Fibroblast of the aortic adventitia (primary cell): ENCODE data around the gene WDTC1. TPM values are rescaled to one million over a fixed set of nuclear protein-coding genes. Genes with fewer than 3 reads are reported as not detected.

Experiments
- DNase-seq: peaks from one replicate; pipeline ENCODE4 v3.0.0-alpha.2; 2010; ENCODE audit warnings: low read depth
- H3K4me3 ChIP-seq: 2 replicates; pipeline ENCODE4 v1.5.1; 2011; ENCODE audit warnings: low read depth, mild to moderate bottlenecking, control low read depth, low read length, moderate library complexity
- total RNA-seq: library from RNA; depleted of rRNA; stranded (reverse); fragments of >200 nt; gene quantifications from 2 replicates; pipeline ENCODE4 v1.2.3, GENCODE V29; 2012; ENCODE audit warnings: low replicate concordance
- TF ChIP-seq, protein P1 (sequence below): IDR thresholded peaks from 2 replicates; pipeline ENCODE4 v1.5.1; 2011; ENCODE audit warnings: mild to moderate bottlenecking, low read length, control low read depth, inconsistent platforms; ENCODE audit not compliant: insufficient read depth

WDTC1 gene
- total RNA-seq, 1 donor, result 24.7 TPM

DNA sequence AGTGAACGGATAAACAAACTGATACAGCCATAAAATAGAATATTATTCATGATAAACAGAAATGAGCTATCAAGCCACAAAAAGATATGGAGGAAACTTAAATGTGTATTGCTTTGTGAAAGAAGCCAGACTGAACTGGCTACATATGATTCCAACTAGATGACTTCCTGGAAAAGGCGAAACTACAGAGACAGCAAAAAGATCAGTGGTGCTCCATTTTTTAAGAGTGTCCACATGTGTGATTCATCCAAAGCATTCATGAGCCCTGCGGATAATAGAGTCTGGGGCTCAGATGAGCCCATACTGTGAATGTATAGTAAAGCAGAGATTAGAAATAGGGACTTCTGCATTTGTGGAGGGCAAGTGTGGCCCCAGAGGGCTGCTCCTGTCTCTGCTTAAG, 79.7 kb downstream of the WDTC1 start:
- DNase-seq, result no peak
- TF ChIP-seq, protein P1, sequence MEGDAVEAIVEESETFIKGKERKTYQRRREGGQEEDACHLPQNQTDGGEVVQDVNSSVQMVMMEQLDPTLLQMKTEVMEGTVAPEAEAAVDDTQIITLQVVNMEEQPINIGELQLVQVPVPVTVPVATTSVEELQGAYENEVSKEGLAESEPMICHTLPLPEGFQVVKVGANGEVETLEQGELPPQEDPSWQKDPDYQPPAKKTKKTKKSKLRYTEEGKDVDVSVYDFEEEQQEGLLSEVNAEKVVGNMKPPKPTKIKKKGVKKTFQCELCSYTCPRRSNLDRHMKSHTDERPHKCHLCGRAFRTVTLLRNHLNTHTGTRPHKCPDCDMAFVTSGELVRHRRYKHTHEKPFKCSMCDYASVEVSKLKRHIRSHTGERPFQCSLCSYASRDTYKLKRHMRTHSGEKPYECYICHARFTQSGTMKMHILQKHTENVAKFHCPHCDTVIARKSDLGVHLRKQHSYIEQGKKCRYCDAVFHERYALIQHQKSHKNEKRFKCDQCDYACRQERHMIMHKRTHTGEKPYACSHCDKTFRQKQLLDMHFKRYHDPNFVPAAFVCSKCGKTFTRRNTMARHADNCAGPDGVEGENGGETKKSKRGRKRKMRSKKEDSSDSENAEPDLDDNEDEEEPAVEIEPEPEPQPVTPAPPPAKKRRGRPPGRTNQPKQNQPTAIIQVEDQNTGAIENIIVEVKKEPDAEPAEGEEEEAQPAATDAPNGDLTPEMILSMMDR, result no peak
- H3K4me3 ChIP-seq, result no peak overlapping the region

DNA sequence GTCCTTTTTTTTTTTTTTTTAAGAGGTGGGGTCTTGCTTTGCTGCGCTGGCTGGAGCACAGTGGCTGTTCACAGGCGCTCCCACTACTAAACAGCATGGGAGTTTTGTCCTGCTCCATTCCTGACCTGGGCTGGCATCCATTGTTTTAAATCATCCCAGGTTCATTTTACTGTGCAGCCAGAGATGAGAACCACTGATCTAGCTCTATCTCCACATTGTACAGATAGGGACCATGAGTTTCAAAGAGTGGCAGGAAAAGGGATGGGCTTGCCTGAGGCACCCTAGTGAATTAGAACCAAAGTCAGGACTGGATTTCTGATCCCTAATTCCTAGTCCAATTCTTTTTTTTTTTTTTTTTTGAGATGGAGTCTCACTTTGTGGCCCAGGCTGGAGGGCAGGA, 80.3 kb downstream of the WDTC1 start:
- no peak for DNase-seq
- H3K4me3 ChIP-seq, result no peak overlapping the region
- TF ChIP-seq, protein P1, result no peak

DNA sequence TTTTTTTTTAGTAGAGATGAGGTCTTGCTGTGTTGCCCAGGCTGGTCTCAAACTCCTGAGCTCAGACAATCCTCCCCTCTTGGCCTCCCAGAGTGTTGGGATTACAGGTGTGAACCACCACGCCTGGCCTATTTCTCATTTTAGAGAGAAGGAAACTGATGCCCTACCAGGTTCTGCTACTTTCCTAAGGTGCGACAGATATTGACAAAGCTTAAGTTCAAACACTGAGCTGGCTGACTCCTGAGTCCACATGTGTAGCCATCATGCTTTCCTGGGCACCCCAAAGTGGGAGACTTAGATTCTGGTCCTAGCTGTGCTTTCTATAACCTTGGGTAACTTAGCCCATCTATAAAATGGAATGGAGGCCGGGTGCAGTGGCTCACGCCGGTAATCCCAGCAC, 82.4 kb downstream of the WDTC1 start:
- TF ChIP-seq, protein P1, result no peak

DNA sequence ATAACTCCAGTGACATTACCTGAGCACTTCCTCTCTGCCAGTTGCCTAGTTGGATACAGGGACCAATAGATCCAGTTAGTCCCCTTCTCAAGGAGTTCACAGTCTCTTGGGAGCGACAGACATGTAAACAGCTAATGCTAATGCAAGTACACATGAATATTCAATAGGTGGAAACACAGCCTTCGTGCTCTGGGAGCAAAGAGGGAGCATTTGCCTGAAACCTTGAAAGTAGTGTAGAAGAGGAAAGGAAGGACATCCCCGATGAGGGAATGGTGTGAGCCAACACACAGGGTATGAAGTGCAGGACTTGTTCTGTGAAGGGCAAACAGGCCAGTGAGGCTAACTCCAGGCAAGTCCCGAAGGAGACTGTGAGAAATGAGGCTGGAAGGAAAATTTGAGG, 83.7 kb downstream of the WDTC1 start:
- DNase-seq, result no peak
- H3K4me3 ChIP-seq, result no peak overlapping the region
- TF ChIP-seq, protein P1, result no peak

More for the DNA sequence above, 82.4 kb downstream of the WDTC1 start:
- DNase-seq, result no peak
- H3K4me3 ChIP-seq, result no peak overlapping the region

DNA sequence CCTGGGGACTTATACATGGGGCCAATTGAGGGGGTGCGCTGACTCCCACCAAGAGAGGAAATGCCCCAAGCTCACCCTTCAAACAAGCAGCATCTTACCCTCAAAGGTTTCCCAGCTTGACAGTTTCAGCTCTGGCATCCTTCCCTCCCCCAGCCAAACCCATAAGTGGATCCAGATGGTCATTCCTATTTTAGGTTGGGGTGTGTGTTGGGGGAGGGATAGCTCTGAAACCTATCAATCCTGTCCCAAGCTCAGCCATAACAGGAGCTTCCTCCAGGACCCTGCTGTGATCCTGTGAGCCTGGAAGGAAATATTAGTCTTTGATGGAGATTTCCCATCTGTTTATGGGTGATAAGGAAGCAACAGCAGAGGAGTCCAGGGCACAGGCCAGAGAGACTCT, 84.2 kb downstream of the WDTC1 start:
- no peak overlapping the region for H3K4me3 ChIP-seq
- TF ChIP-seq, protein P1, result no peak
- peak; percentile 64 for DNase-seq

DNA sequence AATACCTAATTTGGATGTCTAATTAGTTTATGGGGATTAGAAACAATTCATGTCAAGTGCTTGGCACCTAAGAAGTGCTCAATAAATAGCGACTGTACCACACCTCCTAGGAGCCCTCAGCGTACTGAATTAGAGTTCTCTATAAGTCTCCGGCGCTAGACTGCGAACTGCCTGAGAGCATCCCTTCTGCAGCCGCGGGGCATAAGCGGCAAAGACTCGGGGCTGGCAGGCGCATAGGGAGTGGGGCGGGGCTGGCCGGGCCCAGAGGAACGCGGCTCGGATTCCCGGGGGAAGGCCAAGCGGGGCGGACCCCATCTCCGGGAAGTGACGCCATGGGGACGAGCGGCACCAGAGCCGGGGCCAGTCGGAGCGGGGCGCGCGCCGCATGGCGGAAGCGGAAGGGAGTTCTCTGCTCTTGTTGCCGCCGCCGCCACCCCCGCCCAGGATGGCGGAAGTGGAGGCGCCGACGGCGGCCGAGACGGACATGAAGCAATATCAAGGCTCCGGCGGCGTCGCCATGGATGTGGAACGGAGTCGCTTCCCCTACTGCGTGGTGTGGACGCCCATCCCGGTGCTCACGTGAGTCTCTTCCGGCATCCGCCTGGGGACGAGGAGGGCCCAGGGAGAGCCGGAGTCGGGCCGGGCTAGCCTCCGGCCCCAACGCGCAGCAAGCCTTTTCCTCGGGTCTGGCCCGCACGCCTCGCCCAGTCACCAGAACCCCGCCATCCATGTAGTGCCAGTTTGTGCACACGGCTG, 87.6 kb downstream of the WDTC1 start, which contains the start of gene TMEM222:
Gene TMEM222 (plus strand): TSS at position 351 of the 756 bp plus-strand sequence. CDS start 35 bp downstream, at position 386.
- peak within 1 kb of the TSS; percentile 100 for H3K4me3 ChIP-seq
- DNase-seq, result peak; percentile 94
- TF ChIP-seq, protein P1, result peak; percentile 13
